Large intestine (tissue), 3 donors: ENCODE results near the gene OBP2A. TPM values are rescaled to one million over a fixed set of nuclear protein-coding genes. Genes with fewer than 3 reads are reported as not detected.
"Not testable (repeated sequence)": the region's sequence is repeated elsewhere in the genome, so short reads cannot be mapped to it uniquely, and the experiment has no call there.

ENCODE experiments used
- DNase-seq, 2 donors: peaks; one replicate each; pipeline versions ENCODE4 v3.0.0 to v3.0.0-alpha.2; 2013
- H3K27ac ChIP-seq: one replicate; pipeline ENCODE4 v1.5.1; 2013; ENCODE audit warnings: low read length
- H3K27me3 ChIP-seq: 2 replicates; pipeline ENCODE4 v1.6.1; 2013; ENCODE audit warnings: low read length; ENCODE audit not compliant: control insufficient read depth, insufficient read depth
- H3K36me3 ChIP-seq: 2 replicates; pipeline ENCODE4 v1.6.1; 2013; ENCODE audit warnings: low read length; ENCODE audit not compliant: control insufficient read depth, insufficient read depth
- H3K4me1 ChIP-seq: one replicate; pipeline ENCODE4 v1.6.1; 2013; ENCODE audit warnings: low read length; ENCODE audit not compliant: control insufficient read depth, insufficient read depth
- H3K4me3 ChIP-seq: one replicate; pipeline ENCODE4 v1.5.1; 2013; ENCODE audit warnings: low read length
- H3K9me3 ChIP-seq: one replicate; pipeline ENCODE4 v1.6.1; 2013; ENCODE audit warnings: mild to moderate bottlenecking, low read depth, low read length, moderate library complexity; ENCODE audit not compliant: control insufficient read depth
- WGBS: methylation state at CpG from one replicate; pipeline ENCODE4 v1.1.5; 2013; ENCODE audit warnings: low lambda C conversion rate; ENCODE audit not compliant: insufficient coverage; 5-methylcytosine and 5-hydroxymethylcytosine counted together
- polyA plus RNA-seq: library from polyadenylated mRNA; unstranded; fragments of 120-200 nt; gene quantifications from one replicate; pipeline ENCODE4 v1.2.1, GENCODE V29; 2013

OBP2A gene
- polyA plus RNA-seq, 1 donor, result not detected

- Histone ChIP-seq H3K27me3 (no peaks in the 10 kb centered on the region), H3K9me3 (no peaks in the 10 kb centered on the region), H3K27ac (no peak overlapping the region), H3K4me3 (no peak overlapping the region), H3K4me1 (no peaks in the 10 kb centered on the region), H3K36me3 (no peaks in the 10 kb centered on the region)
- no peak for DNase-seq
- 100% methylated on average over 1 of the region's 5 CpGs for WGBS
Measured at GRCh38 chr9:135530146-135530545, 15.8 kb upstream of the OBP2A start.

GRCh38 chr9:135531096-135531495 lies 14.8 kb upstream of the OBP2A start:
- no peaks in the 10 kb centered on the region for H3K27me3 ChIP-seq
- H3K4me1 ChIP-seq, result no peaks in the 10 kb centered on the region
- no peak for DNase-seq
- H3K27ac ChIP-seq, result no peak overlapping the region
- WGBS, result no CpG with 5 or more reads among the region's 10 CpGs
- H3K9me3 ChIP-seq, result no peaks in the 10 kb centered on the region
- H3K4me3 ChIP-seq, result no peak overlapping the region
- H3K36me3 ChIP-seq, result no peaks in the 10 kb centered on the region

GRCh38 chr9:135533113-135533512 lies 12.8 kb upstream of the OBP2A start:
- Histone ChIP-seq H3K9me3 (no peaks in the 10 kb centered on the region), H3K36me3 (no peaks in the 10 kb centered on the region), H3K4me3 (no peak overlapping the region), H3K27ac (no peak overlapping the region), H3K4me1 (no peaks in the 10 kb centered on the region), H3K27me3 (no peaks in the 10 kb centered on the region)
- no peak for DNase-seq
- WGBS, result no CpG with 5 or more reads among the region's 3 CpGs

GRCh38 chr9:135533674-135534073 lies 12.3 kb upstream of the OBP2A start:
- H3K9me3 ChIP-seq, result no peaks in the 10 kb centered on the region
- no peaks in the 10 kb centered on the region for H3K36me3 ChIP-seq
- no peak overlapping the region for H3K27ac ChIP-seq
- no CpG with 5 or more reads among the region's 12 CpGs for WGBS
- H3K4me1 ChIP-seq, result no peaks in the 10 kb centered on the region
- no peak for DNase-seq
- no peak overlapping the region for H3K4me3 ChIP-seq
- H3K27me3 ChIP-seq, result no peaks in the 10 kb centered on the region

GRCh38 chr9:135534192-135534711 lies 11.7 kb upstream of the OBP2A start:
- WGBS, result no CpG with 5 or more reads among the region's 10 CpGs
- DNase-seq, H3K4me1 ChIP-seq, H3K9me3 ChIP-seq, H3K27ac ChIP-seq, H3K36me3 ChIP-seq, H3K27me3 ChIP-seq, H3K4me3 ChIP-seq: not testable (repeated sequence)

GRCh38 chr9:135534826-135535225 lies 11.1 kb upstream of the OBP2A start:
- DNase-seq, H3K9me3 ChIP-seq, H3K4me3 ChIP-seq, H3K27ac ChIP-seq, H3K36me3 ChIP-seq, H3K27me3 ChIP-seq, H3K4me1 ChIP-seq: not testable (repeated sequence)
- no CpG with 5 or more reads among the region's 4 CpGs for WGBS

GRCh38 chr9:135535631-135536030 lies 10.3 kb upstream of the OBP2A start:
- not testable (repeated sequence) for H3K27me3 ChIP-seq, H3K27ac ChIP-seq, DNase-seq, H3K36me3 ChIP-seq, H3K4me3 ChIP-seq, H3K4me1 ChIP-seq, H3K9me3 ChIP-seq
- WGBS, result no CpG with 5 or more reads among the region's 13 CpGs

- WGBS, result no CpG with 5 or more reads among the region's 8 CpGs
- H3K27ac ChIP-seq, result no peak overlapping the region
- H3K4me3 ChIP-seq, result no peak overlapping the region
- no peaks in the 10 kb centered on the region for H3K36me3 ChIP-seq
- H3K27me3 ChIP-seq, result no peaks in the 10 kb centered on the region
- no peaks in the 10 kb centered on the region for H3K9me3 ChIP-seq
- no peaks in the 10 kb centered on the region for H3K4me1 ChIP-seq
- DNase-seq, result no peak
Measured at GRCh38 chr9:135536216-135536615, 9.7 kb upstream of the OBP2A start.

- not testable (repeated sequence) for H3K4me1 ChIP-seq, H3K27me3 ChIP-seq, H3K9me3 ChIP-seq, DNase-seq, H3K27ac ChIP-seq, H3K36me3 ChIP-seq, H3K4me3 ChIP-seq
- 47% methylated on average over 3 of the region's 8 CpGs for WGBS
Measured at GRCh38 chr9:135543262-135543894, 2.5 kb upstream of the OBP2A start.

- Histone ChIP-seq H3K4me1 (no peaks in the 10 kb centered on the region), H3K27me3 (no peaks in the 10 kb centered on the region), H3K27ac (no peak overlapping the region), H3K9me3 (no peaks in the 10 kb centered on the region), H3K4me3 (no peak overlapping the region), H3K36me3 (no peaks in the 10 kb centered on the region)
- DNase-seq, result no peak
- WGBS, result no CpG with 5 or more reads among the region's 18 CpGs
Measured at GRCh38 chr9:135544981-135545635, 818 bp upstream of the OBP2A start.
